ENCODE measurements around the gene FMO3.

FMO3 gene

GRCh38 chr1:171090604-171091003 is at the start of gene FMO3:
FMO3 (plus strand) TSS chr1:171090905; CDS start chr1:171092659, 1,754 bp downstream.
- Histone ChIP-seq H3F3A (ENCODE audit: insufficient read depth) (no peaks in the 10 kb centered on the region), H4K20me1 (ENCODE audit: low read depth, low read length) (no peaks in the 10 kb centered on the region), H3K9ac (ENCODE audit: low read length) (no peak within 1 kb of the TSS), H3K36me3 (ENCODE audit: low read length) (no peaks in the 10 kb centered on the region), H3K79me2 (ENCODE audit: insufficient read depth, low read length) (no peaks in the 10 kb centered on the region), H2AFZ (ENCODE audit: low read depth, low read length, severe bottlenecking) (no peak within 1 kb of the TSS), H3K4me3 (ENCODE audit: insufficient read depth, low read length, poor library complexity, severe bottlenecking) (no peak within 1 kb of the TSS), H3K27me3 (ENCODE audit: low read length) (no peaks in the 10 kb centered on the region), H3K9me3 (ENCODE audit: insufficient read depth, low read length) (no peaks in the 10 kb centered on the region), H3K9me2 (replicated peaks; ENCODE audit: insufficient read depth, low read length) (no peaks in the 10 kb centered on the region), H3K4me2 (ENCODE audit: low read depth, low read length, poor library complexity, severe bottlenecking) (no peak within 1 kb of the TSS), H3K27ac (ENCODE audit: low read depth, low read length) (no peak within 1 kb of the TSS)
- TF ChIP-seq CTCF (IDR thresholded peaks at IDR 0.05; ENCODE audit: insufficient read depth, low read length, poor library complexity, severe bottlenecking) (no peak), EZH2phosphoT487 (conservative IDR thresholded peaks at IDR 0.05; ENCODE audit: low read length) (no peak)

- Histone ChIP-seq H3K4me3 (ENCODE audit: insufficient read depth, low read length, poor library complexity, severe bottlenecking) (no peak overlapping the region), H3F3A (ENCODE audit: insufficient read depth) (no peaks in the 10 kb centered on the region), H3K27ac (ENCODE audit: low read depth, low read length) (no peak overlapping the region), H3K9ac (ENCODE audit: low read length) (no peak overlapping the region), H3K36me3 (ENCODE audit: low read length) (no peaks in the 10 kb centered on the region), H3K4me2 (ENCODE audit: low read depth, low read length, poor library complexity, severe bottlenecking) (no peak overlapping the region), H3K9me2 (replicated peaks; ENCODE audit: insufficient read depth, low read length) (no peaks in the 10 kb centered on the region), H3K79me2 (ENCODE audit: insufficient read depth, low read length) (no peaks in the 10 kb centered on the region), H2AFZ (ENCODE audit: low read depth, low read length, severe bottlenecking) (no peak overlapping the region), H3K9me3 (ENCODE audit: insufficient read depth, low read length) (no peaks in the 10 kb centered on the region), H4K20me1 (ENCODE audit: low read depth, low read length) (no peaks in the 10 kb centered on the region), H3K27me3 (ENCODE audit: low read length) (no peaks in the 10 kb centered on the region)
- no peak for TF ChIP-seq EZH2phosphoT487 (conservative IDR thresholded peaks at IDR 0.05; ENCODE audit: low read length)
- TF ChIP-seq CTCF (IDR thresholded peaks at IDR 0.05; ENCODE audit: insufficient read depth, low read length, poor library complexity, severe bottlenecking) = no peak
Observed at GRCh38 chr1:171048014-171048413, 42.7 kb upstream of the FMO3 start.

DNA sequence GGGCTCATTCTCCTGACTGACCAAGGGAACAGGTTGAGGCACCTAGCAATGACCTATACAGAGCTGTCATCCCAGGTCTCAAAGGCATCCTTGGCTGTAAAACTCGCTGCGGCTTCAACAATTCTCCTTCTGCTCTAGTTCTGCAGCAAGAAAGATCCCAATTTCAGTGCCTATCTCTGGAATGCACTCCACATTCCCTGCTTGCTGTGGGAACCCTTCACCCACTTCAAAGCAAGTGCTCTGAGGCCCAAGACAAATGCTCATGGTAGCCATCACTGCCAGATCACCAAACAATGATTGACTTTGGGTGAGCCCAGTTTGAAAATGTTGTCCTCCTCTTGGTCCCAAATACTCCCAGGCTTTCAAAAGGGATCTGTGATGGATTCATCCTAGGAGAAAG is 37.7 kb upstream of the FMO3 start:
- Histone ChIP-seq H3K4me3 (ENCODE audit: insufficient read depth, low read length, poor library complexity, severe bottlenecking) (no peak overlapping the region), H3K79me2 (ENCODE audit: insufficient read depth, low read length) (no peaks in the 10 kb centered on the region), H3K9me2 (replicated peaks; ENCODE audit: insufficient read depth, low read length) (no peaks in the 10 kb centered on the region), H3K27me3 (ENCODE audit: low read length) (no peaks in the 10 kb centered on the region), H3K36me3 (ENCODE audit: low read length) (no peaks in the 10 kb centered on the region), H3F3A (ENCODE audit: insufficient read depth) (no peaks in the 10 kb centered on the region), H3K4me2 (ENCODE audit: low read depth, low read length, poor library complexity, severe bottlenecking) (no peak overlapping the region), H4K20me1 (ENCODE audit: low read depth, low read length) (no peaks in the 10 kb centered on the region), H3K27ac (ENCODE audit: low read depth, low read length) (no peak overlapping the region), H3K9ac (ENCODE audit: low read length) (no peak overlapping the region), H3K9me3 (ENCODE audit: insufficient read depth, low read length) (no peaks in the 10 kb centered on the region), H2AFZ (ENCODE audit: low read depth, low read length, severe bottlenecking) (no peak overlapping the region)
- TF ChIP-seq CTCF (IDR thresholded peaks at IDR 0.05; ENCODE audit: insufficient read depth, low read length, poor library complexity, severe bottlenecking) (no peak), EZH2phosphoT487 (conservative IDR thresholded peaks at IDR 0.05; ENCODE audit: low read length) (no peak)
